Measurements from ENCODE around the gene GLB1L. TPM values are rescaled to one million over a fixed set of nuclear protein-coding genes. Genes with fewer than 3 reads are reported as not detected.
A peak's percentile ranks its signal among the peaks of the same experiment; 100 is the strongest.

The GLB1L gene
- total and polyA plus RNA-seq, 7 donors = 2.1 to 26.0 (median 6.9) TPM

GRCh38 chr2:219254590-219255201 lies 9.5 kb upstream of the GLB1L start:
- Histone ChIP-seq H3K9me3 (no peaks in the 10 kb centered on the region), H3K27ac (peak overlapping the region; percentile 79 to 87 (median 84)), H3K4me3 (peak overlapping the region; percentile 56 to 74 (median 60)), H3K27me3 (no peaks in the 10 kb centered on the region), H3K4me1 (peaks cover 0 to 45% (median 37%) of the 10 kb centered on the region in 4 donors), H3K36me3 (peaks cover 0 to 16% (median 0%) of the 10 kb centered on the region in 4 donors)
- DNase-seq = no peak
- 13 to 25% methylated on average over 12 of the region's 12 CpGs for WGBS, 2 donors
- TF ChIP-seq POLR2A (IDR thresholded peaks at IDR 0.05) = no peak
- TF ChIP-seq POLR2AphosphoS5 (IDR thresholded peaks at IDR 0.05) = no peak
- TF ChIP-seq CTCF (IDR thresholded peaks at IDR 0.05) = no peak
- no peak for TF ChIP-seq EP300 (IDR thresholded peaks at IDR 0.05)
- intact Hi-C loops (cut with DNase I) = loop anchor here (2.0 to 5.0 kb wide), 2 partner anchors 37 to 40 kb away; partner anchors contain the start of gene ABCB6

- 0% methylated on average over 76 of the region's 76 CpGs for WGBS, 2 donors
- peak; percentile 96 to 99 (median 98) for TF ChIP-seq POLR2AphosphoS5 (IDR thresholded peaks at IDR 0.05)
- TF ChIP-seq CTCF (IDR thresholded peaks at IDR 0.05) = peak in 1 of 4 experiments; percentile 28
- TF ChIP-seq EP300 (IDR thresholded peaks at IDR 0.05) = no peak
- peak; percentile 87 to 96 for TF ChIP-seq POLR2A (IDR thresholded peaks at IDR 0.05)
- peaks cover 0 to 16% (median 0%) of the 10 kb centered on the region in 4 donors for H3K36me3 ChIP-seq
- H3K9me3 ChIP-seq = no peaks in the 10 kb centered on the region
- DNase-seq = peak; percentile 94
- peak within 1 kb of the TSS; percentile 56 to 74 (median 60) for H3K4me3 ChIP-seq
- peak within 1 kb of the TSS; percentile 79 to 87 (median 84) for H3K27ac ChIP-seq
- H3K27me3 ChIP-seq = no peaks in the 10 kb centered on the region
- H3K4me1 ChIP-seq = peaks cover 0 to 52% (median 45%) of the 10 kb centered on the region in 4 donors
- intact Hi-C loops (cut with DNase I) = loop anchor here (2.0 to 5.0 kb wide), 4 partner anchors 25 to 77 kb away; partner anchors contain the start of genes ABCB6, CNPPD1 and DNAJB2
Measured at GRCh38 chr2:219253753-219254589, 8.7 kb upstream of the GLB1L start, which contains the start of gene TUBA4A. Gene TUBA4A, minus strand, starts transcription at chr2:219253918. Its CDS starts 60 bp downstream, at chr2:219253858.

GRCh38 chr2:219252900-219253752 lies 7.9 kb upstream of the GLB1L start, which contains the start of gene TUBA4B:
Gene TUBA4B, plus strand, starts transcription at chr2:219253243. Its CDS starts 165 bp downstream, at chr2:219253408.
- H3K4me1 ChIP-seq = peaks cover 0 to 60% (median 52%) of the 10 kb centered on the region in 4 donors
- H3K27me3 ChIP-seq = no peaks in the 10 kb centered on the region
- peak within 1 kb of the TSS; percentile 56 to 74 (median 60) for H3K4me3 ChIP-seq
- peak; percentile 78 for DNase-seq
- TF ChIP-seq POLR2AphosphoS5 (IDR thresholded peaks at IDR 0.05) = peak in 1 of 4 donors; percentile 4
- TF ChIP-seq POLR2A (IDR thresholded peaks at IDR 0.05) = no peak
- peak within 1 kb of the TSS; percentile 79 to 87 (median 84) for H3K27ac ChIP-seq
- H3K36me3 ChIP-seq = peaks cover 0 to 24% (median 4%) of the 10 kb centered on the region in 4 donors
- intact Hi-C loops (cut with DNase I) = loop anchor here (2.0 to 5.0 kb wide), 3 partner anchors 26 to 76 kb away; partner anchors contain the start of genes ABCB6, CNPPD1 and DNAJB2
- H3K9me3 ChIP-seq = no peaks in the 10 kb centered on the region
- WGBS, 2 donors = 1% methylated on average over 49 of the region's 49 CpGs

- TF ChIP-seq EP300 (IDR thresholded peaks at IDR 0.05) = no peak
- Histone ChIP-seq H3K9me3 (no peaks in the 10 kb centered on the region), H3K4me3 (peak overlapping the region; percentile 56 to 74 (median 60)), H3K27me3 (no peaks in the 10 kb centered on the region), H3K4me1 (peaks cover 0 to 60% (median 52%) of the 10 kb centered on the region in 4 donors), H3K36me3 (peaks cover 0 to 30% (median 7%) of the 10 kb centered on the region in 4 donors), H3K27ac (peak overlapping the region; percentile 79 to 87 (median 84))
- 2 to 8% methylated on average over 9 of the region's 9 CpGs for WGBS, 2 donors
- DNase-seq = no peak
- intact Hi-C loops (cut with DNase I) = loop anchor here (2.0 to 5.0 kb wide), 3 partner anchors 26 to 76 kb away; partner anchors contain the start of genes ABCB6, CNPPD1 and DNAJB2
Measured at GRCh38 chr2:219252570-219252899, 7.3 kb upstream of the GLB1L start.

GRCh38 chr2:219252084-219252483 lies 6.8 kb upstream of the GLB1L start:
- TF ChIP-seq POLR2A (IDR thresholded peaks at IDR 0.05) (no peak), CTCF (IDR thresholded peaks at IDR 0.05) (no peak), POLR2AphosphoS5 (IDR thresholded peaks at IDR 0.05) (no peak), EP300 (IDR thresholded peaks at IDR 0.05) (no peak)
- Histone ChIP-seq H3K4me3 (peak overlapping the region in 2 of 4 donors; percentile 60 to 74), H3K27me3 (no peaks in the 10 kb centered on the region), H3K4me1 (peaks cover 0 to 60% (median 55%) of the 10 kb centered on the region in 4 donors), H3K27ac (peak overlapping the region; percentile 79 to 87 (median 84)), H3K36me3 (peaks cover 0 to 34% (median 8%) of the 10 kb centered on the region in 4 donors), H3K9me3 (no peaks in the 10 kb centered on the region)
- intact Hi-C loops (cut with DNase I) = loop anchor here (2.0 to 5.0 kb wide), 3 partner anchors 27 to 75 kb away; partner anchors contain the start of genes ABCB6, CNPPD1 and DNAJB2
- WGBS, 2 donors = 49 to 67% methylated on average over 5 of the region's 5 CpGs
- no peak for DNase-seq

Measured in sigmoid colon (tissue), 7 donors.